ENCODE results near the gene COMMD6.

COMMD6 gene

GRCh38 chr13:75494491-75494890 is 43.1 kb downstream of the COMMD6 start:
- H3K4me1 ChIP-seq (ENCODE audit: control insufficient read depth, low read depth, low read length) = no peaks in the 10 kb centered on the region
- H2BK15ac ChIP-seq (replicated peaks; ENCODE audit: low read depth) = no peak overlapping the region
- H2AK5ac ChIP-seq (ENCODE audit: low read length) = no peak overlapping the region
- no peak overlapping the region for H3K4me2 ChIP-seq (ENCODE audit: low read length)
- no peaks in the 10 kb centered on the region for H3K36me3 ChIP-seq (ENCODE audit: control insufficient read depth, insufficient read depth, low read length)
- no peak overlapping the region for H4K5ac ChIP-seq (ENCODE audit: low read length)
- H3K27ac ChIP-seq (ENCODE audit: low read depth, low read length) = no peak overlapping the region
- no peak overlapping the region for H3K4ac ChIP-seq (ENCODE audit: low read depth, low read length)
- H3K79me2 ChIP-seq (ENCODE audit: control insufficient read depth, insufficient read depth, low read length) = no peaks in the 10 kb centered on the region
- no CpG with 5 or more reads among the region's 1 CpG for WGBS (ENCODE audit: extremely low coverage, insufficient coverage, low lambda C conversion rate)
- H4K8ac ChIP-seq (ENCODE audit: low read depth, low read length) = no peak overlapping the region
- H3K23ac ChIP-seq (ENCODE audit: low read length) = no peak overlapping the region
- no peaks in the 10 kb centered on the region for H3K79me1 ChIP-seq (ENCODE audit: low read length)
- H2BK120ac ChIP-seq (ENCODE audit: low read depth, low read length) = no peak overlapping the region
- H3K9ac ChIP-seq (ENCODE audit: low read length) = no peak overlapping the region
- no peak overlapping the region for H2BK5ac ChIP-seq (ENCODE audit: low read length)
- no peak overlapping the region for H3K4me3 ChIP-seq (ENCODE audit: low read length)
- H3K18ac ChIP-seq (ENCODE audit: low read length) = no peak overlapping the region
- H3K27me3 ChIP-seq (ENCODE audit: insufficient read depth, low read length, poor library complexity) = no peaks in the 10 kb centered on the region
- no peak for DNase-seq
- no peak overlapping the region for H3K56ac ChIP-seq (ENCODE audit: low read length)

DNA sequence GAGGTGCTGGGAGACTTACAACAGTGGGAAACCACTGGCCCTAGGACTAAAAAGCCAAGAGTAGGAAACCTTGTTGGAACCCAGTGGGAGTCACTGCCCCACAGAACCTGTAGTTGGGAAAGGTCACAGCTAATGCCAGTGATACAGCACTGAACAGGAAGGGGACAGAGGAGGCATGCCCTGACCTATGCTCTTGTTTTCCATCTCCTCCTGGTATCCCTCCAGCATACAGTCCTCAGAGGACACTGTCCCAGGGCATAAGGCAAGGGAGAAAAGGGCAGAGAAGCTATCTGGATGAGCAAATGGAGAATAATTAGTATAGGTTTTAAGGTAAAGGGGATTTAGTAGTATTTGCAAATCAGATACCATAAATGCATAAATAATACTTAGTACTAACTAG is 44.5 kb downstream of the COMMD6 start:
- Histone ChIP-seq H3K36me3 (ENCODE audit: control insufficient read depth, insufficient read depth, low read length) (no peaks in the 10 kb centered on the region), H4K8ac (ENCODE audit: low read depth, low read length) (no peak overlapping the region), H3K4me2 (ENCODE audit: low read length) (no peak overlapping the region), H3K27me3 (ENCODE audit: insufficient read depth, low read length, poor library complexity) (no peaks in the 10 kb centered on the region), H3K27ac (ENCODE audit: low read depth, low read length) (no peak overlapping the region), H3K4me1 (ENCODE audit: control insufficient read depth, low read depth, low read length) (no peaks in the 10 kb centered on the region), H3K56ac (ENCODE audit: low read length) (no peak overlapping the region), H3K9ac (ENCODE audit: low read length) (no peak overlapping the region), H2BK5ac (ENCODE audit: low read length) (no peak overlapping the region), H2BK15ac (replicated peaks; ENCODE audit: low read depth) (no peak overlapping the region), H3K4ac (ENCODE audit: low read depth, low read length) (no peak overlapping the region), H3K18ac (ENCODE audit: low read length) (no peak overlapping the region), H3K79me2 (ENCODE audit: control insufficient read depth, insufficient read depth, low read length) (no peaks in the 10 kb centered on the region), H3K23ac (ENCODE audit: low read length) (no peak overlapping the region), H2BK120ac (ENCODE audit: low read depth, low read length) (no peak overlapping the region), H3K79me1 (ENCODE audit: low read length) (no peaks in the 10 kb centered on the region), H2AK5ac (ENCODE audit: low read length) (no peak overlapping the region), H4K5ac (ENCODE audit: low read length) (no peak overlapping the region), H3K4me3 (ENCODE audit: low read length) (no peak overlapping the region)
- DNase-seq = no peak

DNA sequence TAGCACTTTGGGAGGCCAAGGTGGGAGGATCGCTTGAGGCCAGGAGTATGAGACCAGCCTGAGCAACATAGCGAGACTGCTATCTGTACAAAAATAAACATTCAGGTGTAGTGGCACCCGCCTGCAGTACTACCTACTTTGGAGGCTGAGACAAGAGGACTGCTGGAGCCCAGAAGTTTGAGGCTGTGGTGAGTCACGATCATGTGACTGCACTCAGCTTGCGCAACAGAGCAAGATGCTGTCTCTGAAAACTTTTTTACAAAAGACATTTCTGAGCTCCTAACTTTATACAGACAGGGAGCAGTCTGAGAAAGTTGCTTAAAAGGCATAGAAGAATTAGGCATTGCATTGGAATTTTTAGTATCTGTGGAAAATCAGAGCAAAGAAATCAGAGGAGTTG is 45.3 kb downstream of the COMMD6 start:
- DNase-seq = no peak
- H3K23ac ChIP-seq (ENCODE audit: low read length) = no peak overlapping the region
- no peaks in the 10 kb centered on the region for H3K79me1 ChIP-seq (ENCODE audit: low read length)
- H3K4me1 ChIP-seq (ENCODE audit: control insufficient read depth, low read depth, low read length) = no peaks in the 10 kb centered on the region
- H3K79me2 ChIP-seq (ENCODE audit: control insufficient read depth, insufficient read depth, low read length) = no peaks in the 10 kb centered on the region
- no peak overlapping the region for H2AK5ac ChIP-seq (ENCODE audit: low read length)
- H2BK15ac ChIP-seq (replicated peaks; ENCODE audit: low read depth) = no peak overlapping the region
- no CpG with 5 or more reads among the region's 5 CpGs for whole genome bisulfite sequencing (ENCODE audit: extremely low coverage, insufficient coverage, low lambda C conversion rate)
- no peak overlapping the region for H3K18ac ChIP-seq (ENCODE audit: low read length)
- H2BK120ac ChIP-seq (ENCODE audit: low read depth, low read length) = no peak overlapping the region
- H3K36me3 ChIP-seq (ENCODE audit: control insufficient read depth, insufficient read depth, low read length) = no peaks in the 10 kb centered on the region
- H4K8ac ChIP-seq (ENCODE audit: low read depth, low read length) = no peak overlapping the region
- no peak overlapping the region for H3K27ac ChIP-seq (ENCODE audit: low read depth, low read length)
- no peak overlapping the region for H3K4me2 ChIP-seq (ENCODE audit: low read length)
- H3K4ac ChIP-seq (ENCODE audit: low read depth, low read length) = no peak overlapping the region
- no peaks in the 10 kb centered on the region for H3K27me3 ChIP-seq (ENCODE audit: insufficient read depth, low read length, poor library complexity)
- no peak overlapping the region for H3K9ac ChIP-seq (ENCODE audit: low read length)
- no peak overlapping the region for H4K5ac ChIP-seq (ENCODE audit: low read length)
- no peak overlapping the region for H3K4me3 ChIP-seq (ENCODE audit: low read length)
- no peak overlapping the region for H2BK5ac ChIP-seq (ENCODE audit: low read length)
- no peak overlapping the region for H3K56ac ChIP-seq (ENCODE audit: low read length)

GRCh38 chr13:75491376-75491775 is 46.3 kb downstream of the COMMD6 start:
- Histone ChIP-seq H3K4ac (ENCODE audit: low read depth, low read length) (no peak overlapping the region), H2BK15ac (replicated peaks; ENCODE audit: low read depth) (no peak overlapping the region), H2BK5ac (ENCODE audit: low read length) (no peak overlapping the region), H3K79me1 (ENCODE audit: low read length) (no peaks in the 10 kb centered on the region), H2BK120ac (ENCODE audit: low read depth, low read length) (no peak overlapping the region), H3K23ac (ENCODE audit: low read length) (no peak overlapping the region), H3K18ac (ENCODE audit: low read length) (no peak overlapping the region), H4K8ac (ENCODE audit: low read depth, low read length) (no peak overlapping the region), H2AK5ac (ENCODE audit: low read length) (no peak overlapping the region), H3K36me3 (ENCODE audit: control insufficient read depth, insufficient read depth, low read length) (no peaks in the 10 kb centered on the region), H3K56ac (ENCODE audit: low read length) (no peak overlapping the region), H3K79me2 (ENCODE audit: control insufficient read depth, insufficient read depth, low read length) (no peaks in the 10 kb centered on the region), H3K4me3 (ENCODE audit: low read length) (no peak overlapping the region), H3K4me2 (ENCODE audit: low read length) (no peak overlapping the region), H4K5ac (ENCODE audit: low read length) (no peak overlapping the region), H3K27ac (ENCODE audit: low read depth, low read length) (no peak overlapping the region), H3K4me1 (ENCODE audit: control insufficient read depth, low read depth, low read length) (no peaks in the 10 kb centered on the region), H3K27me3 (ENCODE audit: insufficient read depth, low read length, poor library complexity) (no peaks in the 10 kb centered on the region), H3K9ac (ENCODE audit: low read length) (no peak overlapping the region)
- no CpG with 5 or more reads among the region's 2 CpGs for WGBS (ENCODE audit: extremely low coverage, insufficient coverage, low lambda C conversion rate)
- DNase-seq = no peak

DNA sequence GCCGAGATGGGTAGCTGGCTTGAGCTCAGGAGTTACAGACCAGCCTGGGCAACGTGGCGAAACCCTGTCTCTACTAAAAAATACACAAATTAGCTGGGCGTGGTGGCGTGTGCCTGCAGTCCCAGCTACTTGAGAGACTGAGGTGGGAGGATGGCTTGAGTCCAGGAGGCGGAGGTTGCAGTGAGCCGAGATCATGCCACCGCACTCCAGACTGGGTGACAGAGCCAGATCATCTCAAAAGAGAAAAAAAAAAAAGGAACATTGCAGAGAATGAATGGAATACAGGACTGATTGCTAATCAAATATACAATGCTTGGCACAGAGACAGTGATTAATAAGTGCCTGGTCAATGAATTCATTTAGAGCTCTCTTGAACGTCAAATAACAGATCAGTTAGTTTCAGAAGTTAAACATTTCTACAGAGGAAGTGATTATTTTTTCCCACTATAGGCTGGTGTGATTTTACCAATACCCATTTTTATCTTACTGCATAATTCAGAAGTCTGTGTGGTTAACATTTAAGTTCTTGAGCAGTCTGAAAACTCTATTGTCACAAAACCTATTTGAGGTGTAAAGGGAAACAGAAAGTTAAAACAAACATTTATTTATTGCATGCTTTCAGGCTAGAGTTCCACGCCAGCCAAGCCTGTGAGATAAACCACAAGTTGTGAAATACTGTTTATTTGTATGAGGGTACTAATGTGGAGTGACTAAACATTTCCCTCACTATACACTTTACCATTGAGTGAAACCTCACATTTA is 48.0 kb downstream of the COMMD6 start:
- H3K36me3 ChIP-seq (ENCODE audit: control insufficient read depth, insufficient read depth, low read length) = no peaks in the 10 kb centered on the region
- H3K18ac ChIP-seq (ENCODE audit: low read length) = no peak overlapping the region
- DNase-seq = no peak
- no peaks in the 10 kb centered on the region for H3K27me3 ChIP-seq (ENCODE audit: insufficient read depth, low read length, poor library complexity)
- no peak overlapping the region for H3K4me3 ChIP-seq (ENCODE audit: low read length)
- H3K4ac ChIP-seq (ENCODE audit: low read depth, low read length) = no peak overlapping the region
- H2BK120ac ChIP-seq (ENCODE audit: low read depth, low read length) = no peak overlapping the region
- no peak overlapping the region for H2BK15ac ChIP-seq (replicated peaks; ENCODE audit: low read depth)
- H3K9ac ChIP-seq (ENCODE audit: low read length) = no peak overlapping the region
- no peaks in the 10 kb centered on the region for H3K4me1 ChIP-seq (ENCODE audit: control insufficient read depth, low read depth, low read length)
- H3K79me1 ChIP-seq (ENCODE audit: low read length) = no peaks in the 10 kb centered on the region
- H3K27ac ChIP-seq (ENCODE audit: low read depth, low read length) = no peak overlapping the region
- no peak overlapping the region for H3K56ac ChIP-seq (ENCODE audit: low read length)
- no peak overlapping the region for H2AK5ac ChIP-seq (ENCODE audit: low read length)
- no peak overlapping the region for H3K23ac ChIP-seq (ENCODE audit: low read length)
- no peak overlapping the region for H4K8ac ChIP-seq (ENCODE audit: low read depth, low read length)
- no peak overlapping the region for H2BK5ac ChIP-seq (ENCODE audit: low read length)
- no peak overlapping the region for H4K5ac ChIP-seq (ENCODE audit: low read length)
- H3K79me2 ChIP-seq (ENCODE audit: control insufficient read depth, insufficient read depth, low read length) = no peaks in the 10 kb centered on the region
- no CpG with 5 or more reads among the region's 10 CpGs for WGBS (ENCODE audit: extremely low coverage, insufficient coverage, low lambda C conversion rate)
- H3K4me2 ChIP-seq (ENCODE audit: low read length) = no peak overlapping the region

Data from mesendoderm (in vitro differentiated cells).